ENCODE measurements around the gene KCNE3.
A peak's percentile ranks its signal among the peaks of the same experiment; 100 is the strongest.

The KCNE3 gene

GRCh38 chr11:74471037-74471436, 3.7 kb upstream of the KCNE3 start:
- DNase-seq: no peak

- no peak for DNase-seq
Measured at GRCh38 chr11:74470526-74470925, 3.2 kb upstream of the KCNE3 start.

- DNase-seq: no peak
Measured at GRCh38 chr11:74468936-74469335, 1.6 kb upstream of the KCNE3 start.

- no peak for DNase-seq
Measured at GRCh38 chr11:74468521-74468920, 1.2 kb upstream of the KCNE3 start.

- no peak for DNase-seq
Measured at GRCh38 chr11:74468058-74468457, 709 bp upstream of the KCNE3 start.

- DNase-seq: no peak
Measured at GRCh38 chr11:74465291-74465708, 2.0 kb downstream of the KCNE3 start.

- no peak for DNase-seq
Measured at GRCh38 chr11:74464746-74465145, 2.6 kb downstream of the KCNE3 start.

- DNase-seq: no peak
Measured at GRCh38 chr11:74463216-74463615, 4.1 kb downstream of the KCNE3 start.

GRCh38 chr11:74462631-74463030, 4.7 kb downstream of the KCNE3 start:
- DNase-seq: no peak

- DNase-seq: no peak
Measured at GRCh38 chr11:74462009-74462408, 5.3 kb downstream of the KCNE3 start.

- no peak for DNase-seq
Measured at GRCh38 chr11:74460481-74461154, 6.7 kb downstream of the KCNE3 start.

- no peak for DNase-seq
Measured at GRCh38 chr11:74460065-74460464, 7.3 kb downstream of the KCNE3 start.

GRCh38 chr11:74459584-74459983, 7.8 kb downstream of the KCNE3 start:
- no peak for DNase-seq

- no peak for DNase-seq
Measured at GRCh38 chr11:74457356-74457755, 10.0 kb downstream of the KCNE3 start.

- peak; percentile 19 for DNase-seq
Measured at GRCh38 chr11:74453373-74453975, 13.9 kb downstream of the KCNE3 start.

GRCh38 chr11:74452366-74452765, 15.0 kb downstream of the KCNE3 start:
- no peak for DNase-seq

- no peak for DNase-seq
Measured at GRCh38 chr11:74450318-74450717, 17.0 kb downstream of the KCNE3 start.

- peak; percentile 82 for DNase-seq
Measured at GRCh38 chr11:74449369-74449931, 17.9 kb downstream of the KCNE3 start.

GRCh38 chr11:74447720-74448119, 19.6 kb downstream of the KCNE3 start:
- DNase-seq: no peak

GRCh38 chr11:74446532-74446938, 20.8 kb downstream of the KCNE3 start:
- DNase-seq: no peak

GRCh38 chr11:74444173-74444826, 23.0 kb downstream of the KCNE3 start:
- DNase-seq: peak; percentile 79

- peak; percentile 95 for DNase-seq
Measured at GRCh38 chr11:74443071-74443864, 24.1 kb downstream of the KCNE3 start.

- peak; percentile 52 for DNase-seq
Measured at GRCh38 chr11:74442636-74443035, 24.7 kb downstream of the KCNE3 start.

Measured in NCI-H2029 treated with DMSO at 0.1 percent for 48 hours (cell line).